Nucleus accumbens (tissue), 56 donors: ENCODE data around the gene MYOZ3.
A peak's percentile ranks its signal among the peaks of the same experiment; 100 is the strongest.

Experiments used
- DNase-seq, 56 donors: peaks; one replicate each; lab custom pipeline; 2025; lab: John Stamatoyannopoulos, UW

The MYOZ3 gene

GRCh38 chr5:150655221-150655620 lies 5.8 kb upstream of the MYOZ3 start:
- no peak for DNase-seq

- peak in 43 of 56 donors; percentile 30 to 84 (median 63) for DNase-seq
These were observed 4.6 kb upstream of the MYOZ3 start for GRCh38 chr5:150656191-150657132.

- no peak for DNase-seq
These were observed 2.9 kb upstream of the MYOZ3 start for GRCh38 chr5:150658121-150658520.

GRCh38 chr5:150658699-150659265 lies 2.3 kb upstream of the MYOZ3 start:
- no peak for DNase-seq

GRCh38 chr5:150659360-150660107 lies 1.5 kb upstream of the MYOZ3 start:
- DNase-seq: no peak

- DNase-seq: no peak
These were observed 781 bp upstream of the MYOZ3 start for GRCh38 chr5:150660108-150660831.

GRCh38 chr5:150661821-150662596 lies 958 bp downstream of the MYOZ3 start:
- no peak for DNase-seq

- no peak for DNase-seq
These were observed 1.9 kb downstream of the MYOZ3 start for GRCh38 chr5:150662731-150663516.

GRCh38 chr5:150663936-150664335 lies 2.9 kb downstream of the MYOZ3 start:
- no peak for DNase-seq

GRCh38 chr5:150665044-150665443 lies 4.0 kb downstream of the MYOZ3 start:
- no peak for DNase-seq

GRCh38 chr5:150670275-150670947 lies 9.4 kb downstream of the MYOZ3 start:
- no peak for DNase-seq

GRCh38 chr5:150670948-150671310 lies 9.9 kb downstream of the MYOZ3 start:
- no peak for DNase-seq

GRCh38 chr5:150671509-150672236 lies 10.6 kb downstream of the MYOZ3 start:
- peak in 2 of 56 donors; percentile 19 to 54 for DNase-seq

- peak in 19 of 56 donors; percentile 25 to 66 (median 41) for DNase-seq
These were observed 11.3 kb downstream of the MYOZ3 start for GRCh38 chr5:150672237-150672883.

- DNase-seq: no peak
These were observed 11.8 kb downstream of the MYOZ3 start for GRCh38 chr5:150672884-150673275.

GRCh38 chr5:150674341-150674821 lies 13.3 kb downstream of the MYOZ3 start:
- peak in 14 of 56 donors; percentile 10 to 66 (median 40) for DNase-seq

- no peak for DNase-seq
These were observed 14.0 kb downstream of the MYOZ3 start for GRCh38 chr5:150675069-150675468.
